ENCODE results near the gene CREB3. TPM values are rescaled to one million over a fixed set of nuclear protein-coding genes. Genes with fewer than 3 reads are reported as not detected.

The CREB3 gene
- total RNA-seq, 1 experiment from 2014 or later: 26.5 TPM

- peak; percentile 67 for TF ChIP-seq CTCF (IDR thresholded peaks at IDR 0.05; ENCODE audit: unreplicated experiment)
- H3K9me3 Mint-ChIP-seq (ENCODE audit: low read depth, unreplicated experiment): no peaks in the 10 kb centered on the region
Observed at GRCh38 chr9:35756275-35757225, 24.1 kb downstream of the CREB3 start.

GRCh38 chr9:35757226-35757891 lies 24.9 kb downstream of the CREB3 start:
- Mint-ChIP-seq H3K9me3 (ENCODE audit: low read depth, unreplicated experiment) (no peaks in the 10 kb centered on the region), H3K4me1 (ENCODE audit: low read depth, unreplicated experiment) (peaks cover 38% of the 10 kb centered on the region), H3K4me3 (ENCODE audit: low read depth, unreplicated experiment) (peak overlapping the region; percentile 89), H3K36me3 (ENCODE audit: insufficient read depth, unreplicated experiment) (peaks cover 56% of the 10 kb centered on the region), H3K27me3 (ENCODE audit: unreplicated experiment) (no peaks in the 10 kb centered on the region), H3K27ac (ENCODE audit: unreplicated experiment) (peak overlapping the region; percentile 65)
- no TSS peak for BruUV-seq (replicated peaks)
- intact Hi-C loops (cut with micrococcal nuclease; ENCODE audit: unreplicated experiment): no loop called here
- CTCF ChIA-PET: interaction anchor here (0.6 to 1.2 kb wide), 3 partner anchors 33 to 1187 kb away, joined by 4 to 6 read pairs (median 4); no protein-coding TSS in a partner anchor
- DNase-seq: peak; percentile 62
- TF ChIP-seq CTCF (IDR thresholded peaks at IDR 0.05; ENCODE audit: unreplicated experiment): no peak

More at GRCh38 chr9:35756275-35757225, 24.1 kb downstream of the CREB3 start:
- peaks cover 30% of the 10 kb centered on the region for H3K4me1 Mint-ChIP-seq (ENCODE audit: low read depth, unreplicated experiment)
- CTCF ChIA-PET: interaction anchor here (0.6 to 1.2 kb wide), 5 partner anchors 21 to 1186 kb away, joined by 4 to 6 read pairs (median 4); partner anchors contain the start of genes CREB3 and TLN1
- H3K27ac Mint-ChIP-seq (ENCODE audit: unreplicated experiment): peak overlapping the region; percentile 65
- DNase-seq: peak; percentile 80
- H3K36me3 Mint-ChIP-seq (ENCODE audit: insufficient read depth, unreplicated experiment): peaks cover 51% of the 10 kb centered on the region
- TSS peak; percentile 29 for BruUV-seq (replicated peaks)
- intact Hi-C loops (cut with micrococcal nuclease; ENCODE audit: unreplicated experiment): no loop called here
- H3K4me3 Mint-ChIP-seq (ENCODE audit: low read depth, unreplicated experiment): peak overlapping the region; percentile 89
- H3K27me3 Mint-ChIP-seq (ENCODE audit: unreplicated experiment): no peaks in the 10 kb centered on the region

- H3K4me1 Mint-ChIP-seq (ENCODE audit: low read depth, unreplicated experiment): peaks cover 38% of the 10 kb centered on the region
- intact Hi-C loops (cut with micrococcal nuclease; ENCODE audit: unreplicated experiment): no loop called here
Observed at GRCh38 chr9:35757892-35758275, 25.4 kb downstream of the CREB3 start.

More at GRCh38 chr9:35757892-35758275, 25.4 kb downstream of the CREB3 start:
- no peaks in the 10 kb centered on the region for H3K9me3 Mint-ChIP-seq (ENCODE audit: low read depth, unreplicated experiment)
- no peak for TF ChIP-seq CTCF (IDR thresholded peaks at IDR 0.05; ENCODE audit: unreplicated experiment)
- no peaks in the 10 kb centered on the region for H3K27me3 Mint-ChIP-seq (ENCODE audit: unreplicated experiment)
- no peak for DNase-seq
- H3K36me3 Mint-ChIP-seq (ENCODE audit: insufficient read depth, unreplicated experiment): peaks cover 56% of the 10 kb centered on the region
- peak overlapping the region; percentile 65 for H3K27ac Mint-ChIP-seq (ENCODE audit: unreplicated experiment)
- peak overlapping the region; percentile 89 for H3K4me3 Mint-ChIP-seq (ENCODE audit: low read depth, unreplicated experiment)
- BruUV-seq (replicated peaks): no TSS peak
- CTCF ChIA-PET: no interaction called here

All from Calu3 (cell line).